Activated CD8-positive, alpha-beta memory T cell treated with anti-CD3 and anti-CD28 coated beads for 48 hours (primary cell): ENCODE data around the gene HAVCR1.
"Not testable (repeated sequence)": the region's sequence is repeated elsewhere in the genome, so short reads cannot be mapped to it uniquely, and the experiment has no call there.

Source experiments
- DNase-seq, 3 experiments: peaks; one replicate each; pipeline ENCODE4 v3.0.0-alpha.2; 2020; ENCODE audit warnings: low read depth in 2 of 3, low spot score in 2 of 3

Gene HAVCR1

DNA sequence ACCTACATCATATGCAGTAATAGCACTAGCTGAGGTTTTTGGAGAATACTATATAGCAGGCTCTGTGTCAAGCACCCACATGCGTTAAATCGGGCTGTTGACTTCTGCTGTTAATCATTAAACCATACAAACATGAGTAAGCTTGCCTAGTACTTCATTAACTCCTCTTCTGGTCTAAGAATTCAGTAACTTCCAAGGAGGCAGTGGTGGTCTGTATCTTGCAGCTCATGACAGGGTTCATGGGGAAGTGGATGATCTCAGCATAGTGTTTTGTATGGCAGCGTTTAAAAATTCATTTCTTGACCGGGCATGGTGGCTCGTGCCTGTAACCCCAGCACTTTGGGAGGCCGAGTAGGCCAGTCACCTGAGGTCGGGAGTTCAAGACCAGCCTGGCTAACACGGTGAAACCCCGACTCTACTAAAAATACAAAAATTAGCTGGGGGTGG is at the start of gene HAVCR1:
HAVCR1 (minus strand) TSS at position 24 of the 447 bp plus-strand sequence. CDS start 1,173 bp downstream, outside the sequence.
- DNase-seq, result no peak

DNA sequence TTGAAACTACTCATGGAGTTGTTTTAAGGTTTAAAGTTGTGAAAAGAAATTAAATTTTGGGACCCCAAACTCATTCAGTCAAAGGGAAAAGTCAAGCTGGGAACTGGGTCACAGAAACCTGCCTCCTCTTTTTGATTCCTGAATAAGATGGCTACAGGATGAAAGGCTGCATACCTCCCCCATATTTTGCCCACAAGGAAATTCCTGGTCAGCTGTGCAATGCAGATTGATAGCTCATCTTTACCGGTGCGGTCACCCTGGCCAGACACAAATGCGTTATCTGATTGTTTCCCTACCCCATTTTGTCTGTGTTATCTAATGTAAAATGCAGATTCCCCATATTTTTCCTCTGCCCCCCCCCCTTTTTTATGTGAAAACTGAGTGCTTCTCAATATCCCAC is 48.6 kb upstream of the HAVCR1 start:
- no peak for DNase-seq

DNA sequence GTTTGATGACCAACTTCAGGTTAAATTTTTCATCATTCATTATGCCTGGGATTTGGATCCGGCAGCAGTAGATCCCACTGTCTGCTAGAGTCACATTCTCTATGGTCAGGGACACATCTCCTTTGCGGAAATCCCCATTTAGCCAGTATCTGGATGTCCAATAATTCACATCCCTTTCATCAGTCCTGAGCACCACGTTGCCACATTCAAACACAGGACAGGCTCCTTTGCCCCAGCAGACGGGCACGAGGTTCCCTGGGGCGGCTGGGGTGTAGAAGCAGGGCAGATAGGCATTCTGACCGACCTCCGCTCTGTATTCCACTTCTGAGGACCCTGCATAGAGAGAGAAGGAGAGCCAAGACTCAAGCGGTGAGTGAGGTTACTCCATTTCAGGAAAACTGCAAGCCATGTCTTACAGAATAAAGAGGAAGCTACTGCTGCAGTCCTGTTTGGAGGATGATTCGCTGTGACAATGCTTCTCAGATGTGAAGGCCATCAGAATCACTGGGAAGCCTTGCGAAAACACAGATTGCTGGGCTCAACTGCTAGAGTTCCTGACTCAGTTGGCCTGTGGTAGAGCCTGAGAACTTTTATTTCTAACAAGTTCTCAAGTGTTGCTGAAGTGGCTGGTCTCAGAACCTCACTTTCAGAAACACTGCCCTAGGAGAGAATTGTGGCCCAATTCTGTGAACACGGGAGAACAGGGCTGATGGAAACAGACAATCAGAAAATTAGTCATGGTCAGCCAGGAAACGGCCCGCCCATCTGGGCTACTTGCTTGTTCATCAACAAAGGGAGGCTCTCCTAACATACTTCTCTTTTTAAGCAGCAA is 47.9 kb upstream of the HAVCR1 start:
- peak in 1 of 3 experiments; percentile 40 for DNase-seq

DNA sequence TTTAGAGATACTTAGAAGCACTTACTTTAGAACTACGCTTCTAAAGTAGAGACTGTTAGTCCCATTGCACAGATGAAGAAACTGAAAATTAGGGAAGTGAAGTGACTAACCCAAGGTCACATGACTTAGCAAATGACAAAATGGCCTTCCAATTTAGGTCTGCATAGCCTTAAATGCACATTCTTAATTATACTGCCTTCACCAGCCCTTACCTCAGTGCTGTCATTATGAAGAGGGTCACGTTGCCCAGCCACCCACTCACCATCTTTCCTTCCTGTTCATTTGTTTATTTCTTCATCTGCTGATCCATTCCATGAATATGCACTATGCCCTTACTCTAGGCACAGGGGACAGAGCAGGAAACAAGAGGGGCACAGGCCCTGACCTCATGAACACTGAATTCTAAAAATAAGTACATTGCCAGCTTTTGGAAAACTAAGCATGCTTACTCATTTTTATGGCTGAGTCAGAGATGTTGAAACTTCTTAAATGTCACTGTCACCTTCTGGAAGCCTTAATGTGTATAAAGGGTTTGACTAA is 41.3 kb upstream of the HAVCR1 start:
- DNase-seq, result no peak

DNA sequence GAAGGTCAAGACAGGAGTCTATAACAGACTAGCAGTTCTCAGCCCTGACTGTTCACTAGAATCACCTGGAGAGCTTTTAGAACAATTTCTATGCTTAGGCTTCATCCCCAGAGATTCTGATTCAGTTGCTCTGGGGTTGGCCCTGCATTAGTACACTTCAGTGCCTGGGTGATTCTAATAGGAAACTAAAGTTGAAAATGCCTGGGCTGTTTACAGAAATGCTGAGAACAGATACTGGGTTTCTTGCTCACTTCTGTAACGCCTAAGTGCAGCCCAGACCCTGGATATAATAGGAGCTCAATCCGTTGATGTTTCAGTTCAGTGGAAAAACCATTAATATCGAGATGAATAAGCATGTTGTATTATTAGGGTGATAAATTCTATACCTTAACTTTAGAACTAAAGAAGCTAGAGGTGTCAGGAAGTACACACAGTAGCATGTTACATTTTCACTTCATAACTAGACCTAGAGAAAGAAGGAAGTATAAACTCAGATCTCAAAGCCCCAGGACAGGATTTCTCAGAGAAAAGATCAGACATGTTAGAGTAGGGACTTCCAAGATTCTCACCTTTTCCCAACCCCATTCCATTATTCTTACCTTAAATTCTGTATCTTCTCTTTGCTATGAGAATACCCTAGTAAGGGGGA is 29.6 kb upstream of the HAVCR1 start:
- no peak for DNase-seq

DNA sequence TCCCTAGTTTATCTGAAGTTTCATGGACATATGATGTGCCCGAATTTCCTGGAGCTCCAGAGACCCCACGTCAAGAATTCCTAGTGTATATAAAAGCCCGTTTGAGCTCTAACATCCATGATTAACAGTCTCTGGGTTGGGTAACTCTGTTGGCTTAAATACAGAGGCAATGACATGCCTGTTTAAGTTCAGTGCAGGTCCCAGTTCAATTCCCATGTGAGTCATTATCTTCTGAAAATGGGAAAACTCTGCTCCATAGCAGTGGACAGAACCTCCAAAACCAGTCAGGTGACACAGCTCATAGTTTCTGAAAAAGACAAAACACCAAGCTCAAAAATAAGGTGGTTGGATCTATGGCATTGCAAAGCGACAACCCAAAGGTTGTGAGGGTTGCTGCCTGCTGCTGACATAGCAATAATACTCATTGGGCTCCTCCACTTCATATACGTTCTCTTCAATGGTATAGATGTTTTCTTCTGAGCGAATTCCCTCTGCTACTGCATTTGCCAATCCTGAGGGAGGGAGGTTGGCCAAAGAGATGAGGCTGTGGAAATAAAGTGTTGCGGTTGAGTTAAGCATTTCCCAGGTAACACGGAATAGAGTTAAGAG is 27.9 kb upstream of the HAVCR1 start:
- no peak for DNase-seq

DNA sequence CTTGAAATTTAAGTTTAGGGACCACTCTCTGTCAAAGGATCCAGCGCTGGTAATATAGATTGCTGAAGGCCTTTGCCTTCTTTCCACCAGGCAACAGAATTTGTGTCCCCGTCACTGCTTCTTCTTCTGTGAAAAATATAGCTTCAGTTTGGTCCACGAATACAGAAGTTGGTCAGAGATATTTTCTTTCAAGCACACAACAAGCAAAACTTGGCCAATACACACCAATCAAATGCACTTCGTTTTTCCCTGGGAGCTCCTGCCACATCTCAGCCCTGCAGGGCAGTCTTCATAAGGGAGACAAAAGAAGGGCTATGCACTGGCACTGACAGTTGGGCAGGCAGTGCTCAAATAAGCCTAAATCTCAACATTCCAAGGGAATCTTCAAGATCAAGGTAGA is 27.0 kb upstream of the HAVCR1 start:
- DNase-seq, result no peak

DNA sequence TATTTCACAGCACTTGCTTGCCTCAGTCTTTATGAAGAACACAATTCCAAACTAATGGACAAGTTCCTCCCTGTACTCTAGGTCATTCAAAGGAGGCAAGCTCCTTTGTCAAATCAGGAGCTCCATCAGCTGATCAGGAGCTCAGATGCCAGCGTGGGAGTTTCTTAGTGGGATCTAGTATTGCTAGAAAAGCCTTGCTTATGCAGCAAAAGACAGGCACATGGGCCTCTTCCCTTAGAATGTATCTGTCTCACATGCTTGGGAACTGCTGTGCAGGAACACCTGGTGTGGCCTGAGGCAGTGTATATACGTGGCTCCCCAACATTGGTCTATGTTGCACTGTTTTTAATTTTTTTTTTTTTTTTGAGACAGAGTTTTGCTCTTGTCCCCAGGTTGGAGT is 21.4 kb upstream of the HAVCR1 start:
- DNase-seq, result no peak

DNA sequence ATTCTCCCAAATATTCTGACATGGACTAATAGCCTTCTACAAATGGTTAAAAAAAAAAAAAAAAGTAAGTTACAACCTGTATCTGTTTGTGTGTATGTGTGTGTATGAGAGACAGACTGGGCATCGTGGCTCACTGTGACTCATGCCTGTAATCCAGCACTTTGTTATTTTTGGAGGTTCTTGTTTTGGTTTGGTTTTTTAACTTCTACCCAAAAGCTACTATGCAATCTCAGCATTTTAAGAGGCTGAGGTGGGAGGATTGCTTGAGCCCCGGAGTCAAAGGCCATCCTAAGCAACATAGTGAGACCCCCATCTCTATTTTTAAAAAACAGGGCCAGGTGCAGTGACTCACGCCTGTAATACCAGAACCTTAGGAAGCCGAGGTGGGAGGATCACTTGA is 17.6 kb upstream of the HAVCR1 start:
- DNase-seq, result no peak

DNA sequence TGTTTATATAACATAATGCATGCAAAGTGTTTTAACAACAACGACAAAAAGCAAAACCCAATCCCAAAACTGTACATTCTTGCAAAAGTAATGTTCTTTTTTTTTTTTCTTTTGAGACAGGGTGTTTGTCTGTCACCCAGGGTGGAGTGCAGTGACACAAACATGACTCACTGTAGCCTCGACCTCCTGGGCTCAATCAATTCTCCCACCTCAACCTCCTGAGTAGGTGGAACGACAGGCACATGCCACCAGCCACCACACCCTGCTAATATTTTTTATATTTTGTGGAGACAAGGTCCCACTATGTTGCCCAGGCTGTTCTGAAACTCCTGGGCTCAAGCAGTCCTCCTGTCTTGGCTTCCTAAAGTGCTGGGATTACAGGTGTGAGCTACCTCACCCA is 13.6 kb upstream of the HAVCR1 start:
- DNase-seq, result peak in 1 of 3 experiments; percentile 14

DNA sequence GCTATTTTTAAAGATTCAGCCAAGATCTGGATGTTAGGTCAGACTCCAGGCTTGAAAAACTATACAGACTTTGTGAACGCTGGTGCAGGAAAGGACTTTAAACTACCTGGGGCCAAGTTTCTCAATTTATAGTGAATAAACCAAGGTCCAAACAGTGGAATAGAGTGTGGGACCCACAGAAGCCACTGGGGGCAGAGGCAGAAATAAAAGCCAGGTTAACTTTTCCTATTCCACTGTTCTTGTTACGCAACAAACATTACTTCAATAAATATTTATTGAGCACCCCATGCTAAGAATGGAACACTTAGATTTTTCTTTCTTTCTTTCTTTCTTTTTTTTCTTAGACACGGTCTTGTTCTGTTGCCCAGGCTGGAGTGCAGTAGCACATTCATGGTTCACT is 11.0 kb upstream of the HAVCR1 start:
- DNase-seq, result no peak

DNA sequence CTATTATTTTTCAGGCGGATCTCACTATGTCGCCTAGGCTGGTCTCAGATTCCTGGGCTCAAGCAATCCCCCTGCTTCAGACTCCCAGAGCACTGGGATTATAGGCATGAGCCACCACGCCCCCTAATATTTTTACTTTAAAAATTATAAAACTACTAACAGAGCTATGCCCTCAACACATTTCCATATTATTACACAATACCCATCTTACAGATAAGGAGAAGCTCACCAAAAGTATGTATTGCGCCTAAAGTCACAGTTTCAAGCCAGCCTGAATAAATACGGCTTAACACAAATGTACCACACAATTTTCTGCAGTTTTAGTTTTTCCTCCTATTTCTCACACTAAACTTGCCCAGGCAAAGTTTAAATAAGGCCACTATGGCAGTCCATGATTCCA is 9.9 kb upstream of the HAVCR1 start:
- DNase-seq, result no peak

DNA sequence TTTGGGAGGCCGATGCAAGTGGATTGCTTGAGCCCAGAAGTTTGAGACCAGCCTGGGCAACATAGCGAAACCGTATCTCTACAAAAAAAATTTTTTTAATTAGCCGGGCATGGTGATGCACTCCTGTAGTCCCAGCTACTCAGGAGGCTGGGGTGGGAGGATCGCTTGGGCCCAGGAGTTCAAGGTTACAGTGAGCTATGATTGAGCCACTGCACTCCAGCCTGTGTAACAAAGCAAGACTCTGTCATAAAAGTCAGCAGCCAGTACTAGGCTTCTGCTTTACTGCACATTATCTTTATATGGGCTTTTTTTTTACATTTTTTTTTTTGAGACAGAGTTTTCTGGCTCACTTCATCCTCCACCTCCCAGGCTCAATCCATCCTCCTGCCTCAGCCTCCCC is 9.4 kb upstream of the HAVCR1 start:
- no peak for DNase-seq

DNA sequence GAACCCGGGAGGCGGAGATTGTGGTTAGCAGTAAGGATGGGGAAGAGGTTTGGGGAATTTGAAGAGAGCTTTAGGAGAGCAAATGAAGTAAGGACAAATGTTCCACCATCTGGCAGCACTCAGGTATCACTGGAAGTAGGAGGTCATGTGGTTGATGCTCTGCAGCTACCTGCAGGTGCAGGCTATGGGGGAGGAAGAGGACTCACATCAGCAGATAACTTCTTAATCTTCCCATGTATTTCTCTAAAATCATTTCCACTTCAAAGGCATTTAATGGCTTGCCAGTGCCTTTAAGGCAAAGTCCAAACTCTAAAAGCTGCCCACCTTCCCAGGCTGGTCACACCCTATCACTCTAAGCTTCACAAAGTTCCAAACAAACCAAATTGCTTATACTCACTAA is 8.1 kb upstream of the HAVCR1 start:
- DNase-seq, result no peak

DNA sequence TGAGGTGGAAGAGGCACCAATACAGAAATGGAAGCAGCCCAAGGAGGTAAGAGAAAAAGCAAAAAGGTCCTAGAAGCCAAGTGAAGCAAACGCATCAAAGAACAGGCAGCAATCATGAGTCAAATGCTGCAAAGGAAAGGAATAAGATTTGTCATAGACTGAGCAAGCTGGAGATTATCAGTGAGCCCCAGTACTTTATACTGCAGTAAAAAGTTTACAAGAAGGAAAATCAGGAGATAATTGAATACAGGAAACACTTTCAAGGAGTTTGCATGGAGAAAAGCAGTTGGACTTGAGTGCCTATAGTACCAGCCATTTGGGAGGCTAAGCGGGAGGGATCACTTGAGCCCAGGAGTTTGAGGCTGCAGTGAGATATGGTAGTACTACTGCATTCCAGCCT is 7.2 kb upstream of the HAVCR1 start:
- no peak for DNase-seq

DNA sequence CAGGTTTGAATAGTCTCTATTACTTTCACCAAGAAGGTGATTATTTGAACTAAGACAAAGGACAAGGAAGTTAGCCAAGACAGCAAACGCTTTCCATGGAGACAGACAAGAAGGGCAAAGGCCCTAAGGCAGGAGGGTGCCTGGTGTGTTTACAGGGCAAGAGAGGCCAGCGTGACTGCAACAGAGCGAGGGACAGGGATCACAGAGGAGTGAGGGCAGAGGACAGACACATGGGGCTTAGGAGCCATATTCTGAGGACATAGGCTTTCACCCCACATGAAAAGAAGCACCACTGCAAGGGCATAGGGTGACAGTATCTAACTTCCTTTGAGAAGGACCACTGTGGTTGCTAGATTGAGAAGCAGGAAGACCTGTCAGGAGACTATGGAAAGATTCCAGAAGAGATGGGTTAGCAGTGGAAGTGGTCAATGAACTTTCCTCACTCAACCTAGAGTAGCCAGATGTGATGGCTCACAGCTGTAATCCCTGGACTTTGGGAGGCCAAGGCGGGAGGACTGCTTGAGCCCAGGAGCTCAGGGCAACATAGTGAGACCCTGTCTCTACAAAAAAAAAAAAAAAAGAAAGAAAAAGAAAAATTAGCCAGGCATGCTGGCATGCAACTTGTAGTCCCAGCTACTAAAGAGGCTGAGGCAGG is 5.0 kb upstream of the HAVCR1 start:
- DNase-seq, result no peak

DNA sequence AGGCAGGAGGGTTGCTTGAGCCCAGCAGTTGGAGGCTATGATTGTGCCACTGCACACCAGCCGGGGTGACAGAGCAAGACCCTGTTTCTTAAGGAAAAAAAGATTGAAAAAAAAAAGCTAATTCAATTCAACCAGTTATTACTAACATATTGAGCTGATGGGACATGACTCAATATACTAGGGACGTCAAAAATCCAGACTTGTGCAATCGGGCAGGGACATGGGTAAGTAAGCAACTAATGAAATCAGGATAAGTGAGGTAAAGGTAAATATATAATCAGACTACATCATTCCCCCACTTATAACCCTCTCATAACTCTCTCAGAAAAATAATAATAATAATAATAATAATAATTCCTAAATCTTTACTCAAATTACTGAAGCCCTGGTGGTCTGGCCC is 975 bp upstream of the HAVCR1 start:
- DNase-seq, result no peak

DNA sequence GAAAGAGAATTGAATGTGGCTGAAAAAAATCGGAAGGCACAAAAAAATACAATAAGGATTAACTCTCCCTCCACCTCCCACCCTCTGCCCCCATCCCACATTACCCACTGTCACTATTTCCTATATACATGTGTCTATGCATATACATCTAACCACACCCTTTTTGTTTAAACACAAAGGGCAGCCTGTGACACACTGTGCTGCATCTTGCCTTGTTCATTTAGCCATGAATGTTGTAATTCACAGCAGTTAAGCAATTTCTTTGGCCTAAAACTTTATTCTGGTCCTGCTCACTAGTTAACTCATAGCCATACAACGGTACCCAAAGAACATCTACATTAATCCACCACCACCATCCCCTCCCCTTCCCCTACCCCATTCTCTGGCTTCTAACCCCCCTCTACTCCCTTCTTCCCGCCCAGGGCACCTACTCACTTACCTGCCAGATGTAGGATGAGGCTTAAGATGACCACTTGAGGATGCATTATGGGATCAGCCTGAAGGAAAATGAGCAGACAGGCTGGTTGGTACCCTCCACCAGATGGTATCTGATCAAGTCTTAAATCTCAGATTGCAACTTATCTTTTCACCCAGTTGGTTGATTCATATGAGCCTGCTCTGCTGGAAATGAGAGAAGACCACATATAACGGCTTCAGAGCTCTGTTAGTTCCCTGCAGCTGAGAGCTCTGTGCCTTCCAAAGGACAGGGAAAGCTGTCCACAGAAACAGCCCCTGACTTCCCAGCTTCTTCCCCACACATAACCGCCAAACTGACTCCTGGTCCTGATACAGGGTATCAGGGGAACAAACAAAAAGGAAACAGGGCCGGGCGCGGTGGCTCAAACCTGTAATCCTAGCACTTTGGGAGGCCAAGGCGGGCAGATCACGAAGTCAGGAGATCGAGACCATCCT is 1.2 kb downstream of the HAVCR1 start:
- DNase-seq, result no peak

DNA sequence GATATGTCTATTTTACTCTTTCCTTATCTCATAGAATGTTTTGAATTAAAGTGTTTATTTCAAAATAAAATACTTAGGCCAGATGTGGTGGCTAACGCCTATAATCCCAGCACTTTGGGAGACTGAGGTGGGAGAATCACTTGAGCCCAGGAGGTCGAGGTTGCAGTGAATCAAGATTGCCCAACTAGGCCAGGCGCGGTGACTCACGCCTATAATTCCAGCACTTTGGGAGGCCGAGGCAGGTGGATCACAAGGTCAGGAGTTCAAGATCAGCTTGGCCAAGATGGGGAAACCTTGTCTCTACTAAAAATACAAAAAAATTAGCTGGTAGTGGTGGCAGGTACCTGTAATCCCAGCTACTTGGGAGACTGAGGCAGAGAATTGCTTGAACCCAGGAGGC is 2.1 kb downstream of the HAVCR1 start:
- DNase-seq, result not testable (repeated sequence)

DNA sequence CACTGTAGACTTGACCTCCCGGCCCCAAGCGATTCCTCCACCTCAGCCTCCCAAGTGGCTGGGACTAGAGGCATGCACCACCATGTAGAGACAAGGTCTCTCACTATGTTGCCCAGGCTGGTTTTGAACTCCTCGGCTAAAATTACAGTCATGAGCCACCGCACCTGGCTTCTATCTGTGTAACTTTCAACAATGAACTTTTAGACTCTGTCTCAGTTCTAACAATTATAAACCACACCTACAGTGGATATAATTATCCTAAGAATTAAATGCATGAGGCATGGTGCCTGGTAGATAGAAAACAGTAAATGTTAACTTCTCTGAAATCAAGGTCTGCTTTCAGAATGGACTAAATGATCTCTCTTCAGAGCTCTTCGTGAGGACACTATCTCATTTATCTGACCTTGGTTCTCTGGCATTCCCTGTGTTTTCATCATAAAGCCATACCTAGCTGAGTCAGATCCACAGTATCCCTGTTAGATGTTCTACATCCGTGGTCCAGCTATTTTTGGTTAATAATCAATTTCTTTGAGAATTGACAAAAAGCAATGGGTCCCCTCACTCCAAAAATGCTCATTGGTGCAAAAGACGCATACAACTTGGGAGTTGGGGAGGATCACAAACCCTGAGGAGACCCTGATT is 7.2 kb downstream of the HAVCR1 start:
- no peak for DNase-seq
